Gastrocnemius medialis (tissue), 4 donors: ENCODE data around the gene NOX5.

Source experiments
- POLR2A ChIP-seq, 2 donors: fragments of 450-650 bp; IDR thresholded peaks; one replicate each; pipeline ENCODE4 v1.6.1; 2017; ENCODE audit warnings: antibody characterized with exemption in 2 of 2, mild to moderate bottlenecking in 2 of 2, moderate library complexity in 2 of 2
- TF ChIP-seq, protein P1 (sequence below), 5 experiments: fragments of 450-650 bp in 3 of 5; fragments of 200-600 bp in 2 of 5; sonication (generic) in 2 of 5; IDR thresholded peaks in 4 of 5; conservative IDR thresholded peaks in 1 of 5; 1 replicate in 4 of 5; 2 replicates in 1 of 5; pipeline ENCODE4 v1.5.1; 2016 to 2019; ENCODE audit warnings: antibody characterized with exemption in 5 of 5, mild to moderate bottlenecking in 3 of 5, moderate library complexity in 3 of 5

DNA sequence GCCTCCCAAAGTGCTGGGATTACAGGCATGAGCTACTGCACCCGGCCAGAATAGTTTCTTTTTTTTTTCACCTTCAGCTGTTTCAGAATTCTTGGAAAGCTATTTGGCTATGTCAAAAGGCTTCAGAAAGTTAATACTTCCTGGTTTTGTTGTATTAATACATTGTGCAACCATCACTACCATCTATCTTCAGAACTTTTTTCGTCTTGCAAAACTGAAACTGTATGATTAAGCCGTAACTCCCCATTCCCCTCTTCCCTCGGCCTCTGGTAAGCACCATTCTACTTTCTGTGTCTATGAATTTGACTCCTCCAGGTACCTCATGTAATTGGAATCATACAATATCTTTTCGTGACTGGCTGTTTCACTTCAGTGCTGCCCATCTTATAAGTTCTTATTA, 5.2 kb upstream of the NOX5 start:
- TF ChIP-seq, protein P1, sequence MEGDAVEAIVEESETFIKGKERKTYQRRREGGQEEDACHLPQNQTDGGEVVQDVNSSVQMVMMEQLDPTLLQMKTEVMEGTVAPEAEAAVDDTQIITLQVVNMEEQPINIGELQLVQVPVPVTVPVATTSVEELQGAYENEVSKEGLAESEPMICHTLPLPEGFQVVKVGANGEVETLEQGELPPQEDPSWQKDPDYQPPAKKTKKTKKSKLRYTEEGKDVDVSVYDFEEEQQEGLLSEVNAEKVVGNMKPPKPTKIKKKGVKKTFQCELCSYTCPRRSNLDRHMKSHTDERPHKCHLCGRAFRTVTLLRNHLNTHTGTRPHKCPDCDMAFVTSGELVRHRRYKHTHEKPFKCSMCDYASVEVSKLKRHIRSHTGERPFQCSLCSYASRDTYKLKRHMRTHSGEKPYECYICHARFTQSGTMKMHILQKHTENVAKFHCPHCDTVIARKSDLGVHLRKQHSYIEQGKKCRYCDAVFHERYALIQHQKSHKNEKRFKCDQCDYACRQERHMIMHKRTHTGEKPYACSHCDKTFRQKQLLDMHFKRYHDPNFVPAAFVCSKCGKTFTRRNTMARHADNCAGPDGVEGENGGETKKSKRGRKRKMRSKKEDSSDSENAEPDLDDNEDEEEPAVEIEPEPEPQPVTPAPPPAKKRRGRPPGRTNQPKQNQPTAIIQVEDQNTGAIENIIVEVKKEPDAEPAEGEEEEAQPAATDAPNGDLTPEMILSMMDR (IDR thresholded peaks at IDR 0.05 in 4 of 5, conservative IDR thresholded peaks at IDR 0.05 in 1 of 5), result no peak
- TF ChIP-seq POLR2A (IDR thresholded peaks at IDR 0.05), result no peak
